Activated CD8-positive, alpha-beta T cell treated with anti-CD3 and anti-CD28 coated beads, Interleukin-2, amount 10 ng/mL, durations not matched to agents 7 days and 5 days (primary cell): Measurements from ENCODE around the gene ARID3B. TPM values are rescaled to one million over a fixed set of nuclear protein-coding genes. Genes with fewer than 3 reads are reported as not detected.

Source experiments
- ATAC-seq: fragments of 150-1000 bp; cut with Tn5 transposase; one replicate; pipeline ENCODE4 v1.10.0; 2021; ENCODE audit warnings: moderate library complexity
- CTCF ChIA-PET: fragments of 350-600 bp; sonication (Branson Sonifier 250); formaldehyde crosslinking; loops from one replicate; lab custom pipeline; 2021; ENCODE audit warnings: antibody characterized with exemption; lab: Charles Lee
- POLR2A ChIA-PET: fragments of 350-600 bp; sonication (Branson Sonifier 250); formaldehyde crosslinking; loops from one replicate; lab custom pipeline; 2021; ENCODE audit warnings: antibody characterized with exemption; lab: Charles Lee
- DNase-seq: peaks from one replicate; pipeline ENCODE4 v3.0.0-alpha.2; 2020
- H3K27ac Mint-ChIP-seq: one replicate; pipeline ENCODE4 v1.8.0; 2021; ENCODE audit warnings: mild to moderate bottlenecking, mixed read lengths
- H3K27me3 Mint-ChIP-seq: one replicate; pipeline ENCODE4 v1.8.0; 2021; ENCODE audit warnings: low read depth, mixed read lengths
- H3K36me3 Mint-ChIP-seq: one replicate; pipeline ENCODE4 v1.8.0; 2021; ENCODE audit warnings: low read depth, mixed read lengths
- H3K4me1 Mint-ChIP-seq: one replicate; pipeline ENCODE4 v1.8.0; 2021; ENCODE audit warnings: low read depth, mixed read lengths
- H3K4me3 Mint-ChIP-seq: one replicate; pipeline ENCODE4 v1.8.0; 2021; ENCODE audit warnings: mild to moderate bottlenecking, mixed read lengths
- H3K9me3 Mint-ChIP-seq: one replicate; pipeline ENCODE4 v1.8.0; 2022; ENCODE audit warnings: mixed read lengths; ENCODE audit not compliant: insufficient read depth
- total RNA-seq, 2 experiments: library from RNA; stranded (reverse); gene quantifications; one replicate each; pipeline ENCODE4 v1.2.3, GENCODE V29; 2021

ARID3B gene
- total RNA-seq, 2 experiments from 2014 or later: 39.8 to 40.1 TPM

DNA sequence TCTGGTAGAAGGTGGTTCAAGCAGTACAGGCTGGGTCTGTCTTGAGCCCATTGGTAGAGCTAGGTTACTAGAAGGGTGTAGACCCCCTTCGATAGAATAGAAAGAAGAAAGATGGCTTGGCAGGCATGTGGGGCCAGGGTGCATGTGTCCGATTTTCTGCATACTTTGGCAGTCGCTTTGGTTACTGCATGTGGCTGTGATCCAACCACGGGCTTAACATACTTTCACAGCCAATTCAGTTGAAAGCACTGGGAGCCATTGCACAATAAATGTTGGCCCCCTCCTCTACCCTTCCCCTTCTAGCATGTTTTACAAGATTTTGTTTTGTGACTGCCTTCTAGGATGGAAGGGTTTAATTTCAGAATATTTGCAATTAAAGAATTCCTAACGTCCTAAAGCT is 7.2 kb downstream of the ARID3B start:
- no peaks in the 10 kb centered on the region for H3K9me3 Mint-ChIP-seq
- DNase-seq (no peak), ATAC-seq (no peak)
- no peaks in the 10 kb centered on the region for H3K27me3 Mint-ChIP-seq
- ChIA-PET CTCF (no interaction called here), POLR2A (interaction anchor here (0.6 kb wide), 1 partner anchor 15 kb away, joined by 3 read pairs; no protein-coding TSS in a partner anchor)
- no peak overlapping the region for H3K27ac Mint-ChIP-seq
- H3K4me1 Mint-ChIP-seq: peaks cover 82% of the 10 kb centered on the region
- H3K36me3 Mint-ChIP-seq: peaks cover 82% of the 10 kb centered on the region
- H3K4me3 Mint-ChIP-seq: no peak overlapping the region

- CTCF ChIA-PET: interaction anchor here (0.6 kb wide), 1 partner anchor 54 kb away, joined by 3 read pairs; no protein-coding TSS in a partner anchor
- H3K36me3 Mint-ChIP-seq: peaks cover 78% of the 10 kb centered on the region
- POLR2A ChIA-PET: interaction anchor here (1.6 kb wide), 1 partner anchor 9 kb away, joined by 5 read pairs; the partner anchor contains the start of gene ARID3B
- H3K4me1 Mint-ChIP-seq: peaks cover 76% of the 10 kb centered on the region
- DNase-seq (no peak), ATAC-seq (no peak)
- H3K9me3 Mint-ChIP-seq: no peaks in the 10 kb centered on the region
- H3K27ac Mint-ChIP-seq: no peak overlapping the region
- H3K4me3 Mint-ChIP-seq: no peak overlapping the region
- H3K27me3 Mint-ChIP-seq: no peaks in the 10 kb centered on the region
These were observed 8.8 kb downstream of the ARID3B start for GRCh38 chr15:74549816-74550215.

- Mint-ChIP-seq H3K36me3 (peaks cover 73% of the 10 kb centered on the region), H3K27me3 (no peaks in the 10 kb centered on the region), H3K4me3 (no peak overlapping the region), H3K9me3 (no peaks in the 10 kb centered on the region), H3K27ac (no peak overlapping the region), H3K4me1 (peaks cover 68% of the 10 kb centered on the region)
- POLR2A ChIA-PET: interaction anchor here (2.0 kb wide), 1 partner anchor 10 kb away, joined by 11 read pairs; the partner anchor contains the start of gene ARID3B
- DNase-seq: no peak
- no peak for ATAC-seq
- CTCF ChIA-PET: interaction anchor here (1.5 kb wide), 1 partner anchor 11 kb away, joined by 4 read pairs; the partner anchor contains the start of gene ARID3B
These were observed 10.7 kb downstream of the ARID3B start for GRCh38 chr15:74551714-74552113.

GRCh38 chr15:74552773-74553441 is 11.9 kb downstream of the ARID3B start:
- H3K4me1 Mint-ChIP-seq: peaks cover 60% of the 10 kb centered on the region
- ChIA-PET POLR2A (interaction anchor here (1.3 to 2.0 kb wide), 2 partner anchors 11 to 16 kb away, joined by 3 to 11 read pairs; partner anchors contain the start of gene ARID3B), CTCF (interaction anchor here (0.8 to 1.6 kb wide), 5 partner anchors 10 to 216 kb away, joined by 3 to 8 read pairs (median 4); no protein-coding TSS in a partner anchor)
- no peaks in the 10 kb centered on the region for H3K27me3 Mint-ChIP-seq
- peaks cover 67% of the 10 kb centered on the region for H3K36me3 Mint-ChIP-seq
- peak overlapping the region; percentile 56 for H3K4me3 Mint-ChIP-seq
- ATAC-seq (peak; percentile 83), DNase-seq (peak; percentile 53)
- no peaks in the 10 kb centered on the region for H3K9me3 Mint-ChIP-seq
- H3K27ac Mint-ChIP-seq: peak overlapping the region; percentile 80

GRCh38 chr15:74555192-74555591 is 14.2 kb downstream of the ARID3B start:
- POLR2A ChIA-PET: interaction anchor here (1.7 kb wide), 1 partner anchor 10 kb away, joined by 4 read pairs; no protein-coding TSS in a partner anchor
- peaks cover 58% of the 10 kb centered on the region for H3K4me1 Mint-ChIP-seq
- no peaks in the 10 kb centered on the region for H3K9me3 Mint-ChIP-seq
- no peak overlapping the region for H3K4me3 Mint-ChIP-seq
- no peaks in the 10 kb centered on the region for H3K27me3 Mint-ChIP-seq
- no peak for DNase-seq
- no peak for ATAC-seq
- CTCF ChIA-PET: interaction anchor here (0.9 kb wide), 1 partner anchor 14 kb away, joined by 3 read pairs; the partner anchor contains the start of gene ARID3B
- H3K36me3 Mint-ChIP-seq: peaks cover 66% of the 10 kb centered on the region
- H3K27ac Mint-ChIP-seq: no peak overlapping the region

GRCh38 chr15:74558706-74559105 is 17.7 kb downstream of the ARID3B start:
- DNase-seq (no peak), ATAC-seq (no peak)
- peaks cover 39% of the 10 kb centered on the region for H3K4me1 Mint-ChIP-seq
- H3K9me3 Mint-ChIP-seq: no peaks in the 10 kb centered on the region
- H3K27ac Mint-ChIP-seq: no peak overlapping the region
- H3K36me3 Mint-ChIP-seq: peaks cover 57% of the 10 kb centered on the region
- H3K27me3 Mint-ChIP-seq: no peaks in the 10 kb centered on the region
- ChIA-PET CTCF (interaction anchor here (1.0 to 1.5 kb wide), 2 partner anchors 12 to 16 kb away, joined by 3 read pairs; no protein-coding TSS in a partner anchor), POLR2A (no interaction called here)
- no peak overlapping the region for H3K4me3 Mint-ChIP-seq

- DNase-seq (no peak), ATAC-seq (no peak)
- ChIA-PET CTCF (no interaction called here), POLR2A (no interaction called here)
- Mint-ChIP-seq H3K27me3 (no peaks in the 10 kb centered on the region), H3K36me3 (peaks cover 60% of the 10 kb centered on the region), H3K4me1 (peaks cover 34% of the 10 kb centered on the region), H3K9me3 (no peaks in the 10 kb centered on the region), H3K4me3 (no peak overlapping the region), H3K27ac (no peak overlapping the region)
These were observed 22.4 kb downstream of the ARID3B start for GRCh38 chr15:74563442-74563841.

DNA sequence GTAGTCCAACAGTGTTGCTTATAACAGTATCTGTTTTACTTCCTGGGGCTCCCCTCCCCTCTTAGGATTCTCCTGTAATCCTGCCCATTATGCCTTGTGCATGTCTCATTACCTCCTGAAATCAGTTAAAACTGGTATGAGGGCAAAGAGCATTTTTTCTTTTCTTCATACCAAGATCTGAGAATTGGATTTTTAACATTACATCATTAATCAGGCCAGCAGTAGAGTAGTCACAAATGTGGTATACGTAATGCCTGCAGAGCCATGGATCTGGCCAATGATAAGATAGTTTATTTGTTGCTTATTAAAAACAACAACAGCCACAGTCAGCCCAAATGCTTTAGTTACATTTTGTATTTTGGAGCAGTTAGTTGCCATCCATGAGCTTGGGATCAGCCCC is 23.2 kb downstream of the ARID3B start:
- no peak overlapping the region for H3K27ac Mint-ChIP-seq
- no peak for DNase-seq
- ChIA-PET POLR2A (no interaction called here), CTCF (no interaction called here)
- ATAC-seq: no peak
- H3K9me3 Mint-ChIP-seq: no peaks in the 10 kb centered on the region
- H3K27me3 Mint-ChIP-seq: no peaks in the 10 kb centered on the region
- H3K4me1 Mint-ChIP-seq: peaks cover 30% of the 10 kb centered on the region
- peaks cover 53% of the 10 kb centered on the region for H3K36me3 Mint-ChIP-seq
- H3K4me3 Mint-ChIP-seq: no peak overlapping the region

GRCh38 chr15:74565381-74566085 is 24.5 kb downstream of the ARID3B start:
- POLR2A ChIA-PET: no interaction called here
- H3K27ac Mint-ChIP-seq: no peak overlapping the region
- CTCF ChIA-PET: no interaction called here

DNA sequence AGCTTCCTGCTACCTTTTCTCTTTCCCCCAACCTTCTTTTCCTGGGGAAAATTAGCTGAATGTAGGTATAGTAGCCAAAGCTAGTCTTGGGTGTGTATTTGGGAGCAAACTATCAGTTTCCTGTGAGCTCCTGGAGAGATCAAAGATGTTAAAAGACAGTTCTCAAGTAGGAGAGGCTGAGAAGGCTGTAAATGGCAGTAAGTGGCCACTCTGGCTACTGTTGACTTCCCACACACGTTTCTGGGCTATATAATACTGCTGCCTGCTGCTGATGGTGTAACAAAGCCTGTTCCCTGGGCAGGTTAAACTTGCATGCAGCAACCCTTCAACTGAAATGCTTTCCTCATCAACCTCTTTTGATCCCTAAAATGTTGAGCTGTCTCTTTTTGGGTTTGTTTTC is 27.6 kb downstream of the ARID3B start:
- ChIA-PET POLR2A (interaction anchor here (0.6 to 1.5 kb wide), 5 partner anchors 9 to 117 kb away, joined by 3 to 4 read pairs (median 3); partner anchors contain the start of gene ARID3B), CTCF (interaction anchor here (1.3 kb wide), 1 partner anchor 16 kb away, joined by 4 read pairs; no protein-coding TSS in a partner anchor)
- Mint-ChIP-seq H3K27ac (no peak overlapping the region), H3K4me1 (peaks cover 29% of the 10 kb centered on the region), H3K9me3 (no peaks in the 10 kb centered on the region), H3K4me3 (no peak overlapping the region), H3K36me3 (peaks cover 65% of the 10 kb centered on the region), H3K27me3 (no peaks in the 10 kb centered on the region)
- no peak for DNase-seq
- no peak for ATAC-seq

More at GRCh38 chr15:74565381-74566085, 24.5 kb downstream of the ARID3B start:
- Mint-ChIP-seq H3K9me3 (no peaks in the 10 kb centered on the region), H3K4me1 (peaks cover 27% of the 10 kb centered on the region), H3K36me3 (peaks cover 56% of the 10 kb centered on the region), H3K27me3 (no peaks in the 10 kb centered on the region), H3K4me3 (no peak overlapping the region)
- ATAC-seq (no peak), DNase-seq (no peak)

- no peak for ATAC-seq
- CTCF ChIA-PET: interaction anchor here (1.3 to 1.7 kb wide), 2 partner anchors 17 to 65 kb away, joined by 4 read pairs; no protein-coding TSS in a partner anchor
These were observed 28.7 kb downstream of the ARID3B start for GRCh38 chr15:74569731-74570070.

More at GRCh38 chr15:74569731-74570070, 28.7 kb downstream of the ARID3B start:
- Mint-ChIP-seq H3K4me3 (no peak overlapping the region), H3K27me3 (no peaks in the 10 kb centered on the region), H3K27ac (peak overlapping the region; percentile 28), H3K36me3 (peaks cover 67% of the 10 kb centered on the region), H3K9me3 (no peaks in the 10 kb centered on the region), H3K4me1 (peaks cover 36% of the 10 kb centered on the region)
- POLR2A ChIA-PET: no interaction called here
- DNase-seq: no peak
